ENCODE measurements around the gene ITGB8.

Gene ITGB8

GRCh38 chr7:20459419-20459818, 128.7 kb downstream of the ITGB8 start:
- DNase-seq (ENCODE audit: extremely low read depth, low read depth): no peak
- no peak for TF ChIP-seq CTCF (IDR thresholded peaks at IDR 0.05; ENCODE audit: low read depth, low read length)

- TF ChIP-seq CTCF (IDR thresholded peaks at IDR 0.05; ENCODE audit: low read depth, low read length): no peak
These were observed 134.2 kb downstream of the ITGB8 start for GRCh38 chr7:20464891-20465290.

More at GRCh38 chr7:20464891-20465290, 134.2 kb downstream of the ITGB8 start:
- no peak for DNase-seq (ENCODE audit: extremely low read depth, low read depth)
